Measurements from ENCODE around the gene ERH. TPM values are rescaled to one million over a fixed set of nuclear protein-coding genes. Genes with fewer than 3 reads are reported as not detected.

ERH gene
- total and polyA plus RNA-seq, 7 donors, result 76.9 to 130 (median 111) TPM

GRCh38 chr14:69346710-69347109 is 51.4 kb downstream of the ERH start:
- WGBS, 3 donors, result 25 to 37% (median 36%) methylated on average over 9 of the region's 9 CpGs
- DNase-seq (peak in 1 of 2 donors; percentile 34), ATAC-seq (peak in 2 of 4 donors; percentile 47 to 57)
- intact Hi-C loops (cut with DNase I), result loop anchor here in 1 of 2 donors (2.0 to 5.0 kb wide), 2 partner anchors 84 to 104 kb away; partner anchors contain the start of gene GALNT16
- H3K9me3 ChIP-seq, result no peaks in the 10 kb centered on the region
- H3K4me1 ChIP-seq, result no peaks in the 10 kb centered on the region
- H3K36me3 ChIP-seq (ENCODE audit: insufficient read depth in 1 of 2, low read depth in 1 of 2), result no peaks in the 10 kb centered on the region
- peaks cover 0 to 1% (median 0%) of the 10 kb centered on the region in 3 donors for H3K27me3 ChIP-seq (ENCODE audit: insufficient read depth in 3 of 3, low read length in 2 of 3)
- TF ChIP-seq, protein P1, sequence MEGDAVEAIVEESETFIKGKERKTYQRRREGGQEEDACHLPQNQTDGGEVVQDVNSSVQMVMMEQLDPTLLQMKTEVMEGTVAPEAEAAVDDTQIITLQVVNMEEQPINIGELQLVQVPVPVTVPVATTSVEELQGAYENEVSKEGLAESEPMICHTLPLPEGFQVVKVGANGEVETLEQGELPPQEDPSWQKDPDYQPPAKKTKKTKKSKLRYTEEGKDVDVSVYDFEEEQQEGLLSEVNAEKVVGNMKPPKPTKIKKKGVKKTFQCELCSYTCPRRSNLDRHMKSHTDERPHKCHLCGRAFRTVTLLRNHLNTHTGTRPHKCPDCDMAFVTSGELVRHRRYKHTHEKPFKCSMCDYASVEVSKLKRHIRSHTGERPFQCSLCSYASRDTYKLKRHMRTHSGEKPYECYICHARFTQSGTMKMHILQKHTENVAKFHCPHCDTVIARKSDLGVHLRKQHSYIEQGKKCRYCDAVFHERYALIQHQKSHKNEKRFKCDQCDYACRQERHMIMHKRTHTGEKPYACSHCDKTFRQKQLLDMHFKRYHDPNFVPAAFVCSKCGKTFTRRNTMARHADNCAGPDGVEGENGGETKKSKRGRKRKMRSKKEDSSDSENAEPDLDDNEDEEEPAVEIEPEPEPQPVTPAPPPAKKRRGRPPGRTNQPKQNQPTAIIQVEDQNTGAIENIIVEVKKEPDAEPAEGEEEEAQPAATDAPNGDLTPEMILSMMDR (IDR thresholded peaks at IDR 0.05), result peak; percentile 43
- H3K4me3 ChIP-seq, result no peak overlapping the region
- no peak overlapping the region for H3K27ac ChIP-seq

DNA sequence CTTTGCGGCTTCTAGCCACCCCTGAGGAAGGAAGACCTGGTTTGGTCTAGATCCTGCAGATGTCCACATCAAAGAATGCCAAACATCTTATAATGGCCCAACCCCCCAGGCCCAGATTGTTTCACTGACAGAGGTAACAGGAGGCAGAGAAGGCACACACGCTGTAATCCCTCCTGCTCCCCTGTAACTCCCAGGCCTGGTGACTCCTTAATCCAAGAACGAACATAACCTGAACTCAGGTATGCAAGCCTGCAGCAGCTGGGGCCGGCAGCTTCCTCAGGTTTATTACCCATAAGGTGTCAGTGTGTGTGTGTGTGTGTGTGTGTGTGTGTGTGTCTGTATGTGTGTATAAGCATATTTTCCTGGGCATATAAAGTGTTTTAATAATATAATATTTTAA is 52.7 kb downstream of the ERH start:
- Histone ChIP-seq H3K4me1 (no peaks in the 10 kb centered on the region), H3K27ac (no peak overlapping the region), H3K27me3 (ENCODE audit: insufficient read depth in 3 of 3, low read length in 2 of 3) (no peaks in the 10 kb centered on the region), H3K4me3 (no peak overlapping the region), H3K36me3 (ENCODE audit: insufficient read depth in 1 of 2, low read depth in 1 of 2) (no peaks in the 10 kb centered on the region), H3K9me3 (no peaks in the 10 kb centered on the region)
- ATAC-seq, result no peak
- 59 to 66% (median 64%) methylated on average over 4 of the region's 4 CpGs for WGBS, 3 donors
- intact Hi-C loops (cut with DNase I), result loop anchor here in 1 of 2 donors (5.0 kb wide), 1 partner anchor 83 kb away; the partner anchor contains the start of gene GALNT16
- TF ChIP-seq, protein P1 (IDR thresholded peaks at IDR 0.05), result no peak
- no peak for DNase-seq

- no peak for ATAC-seq
- Histone ChIP-seq H3K9me3 (no peaks in the 10 kb centered on the region), H3K36me3 (ENCODE audit: insufficient read depth in 1 of 2, low read depth in 1 of 2) (no peaks in the 10 kb centered on the region), H3K27ac (no peak overlapping the region), H3K4me1 (no peaks in the 10 kb centered on the region), H3K27me3 (ENCODE audit: insufficient read depth in 3 of 3, low read length in 2 of 3) (no peaks in the 10 kb centered on the region), H3K4me3 (no peak overlapping the region)
- TF ChIP-seq, protein P1 (IDR thresholded peaks at IDR 0.05), result no peak
- no peak for DNase-seq
- WGBS, 3 donors, result 85 to 88% (median 87%) methylated on average over 3 of the region's 3 CpGs
- intact Hi-C loops (cut with DNase I), result no loop called here
Measured at GRCh38 chr14:69344171-69344570, 53.9 kb downstream of the ERH start.

GRCh38 chr14:69342928-69343525 is 55.1 kb downstream of the ERH start:
- intact Hi-C loops (cut with DNase I), result no loop called here
- H3K4me1 ChIP-seq, result no peaks in the 10 kb centered on the region
- no peaks in the 10 kb centered on the region for H3K36me3 ChIP-seq (ENCODE audit: insufficient read depth in 1 of 2, low read depth in 1 of 2)
- H3K27ac ChIP-seq, result no peak overlapping the region
- H3K4me3 ChIP-seq, result no peak overlapping the region
- no peak for DNase-seq
- ATAC-seq, result no peak
- H3K9me3 ChIP-seq, result no peaks in the 10 kb centered on the region
- no peaks in the 10 kb centered on the region for H3K27me3 ChIP-seq (ENCODE audit: insufficient read depth in 3 of 3, low read length in 2 of 3)
- WGBS, 3 donors, result 72 to 77% (median 72%) methylated on average over 8 of the region's 8 CpGs
- TF ChIP-seq, protein P1 (IDR thresholded peaks at IDR 0.05), result no peak

- TF ChIP-seq, protein P1 (IDR thresholded peaks at IDR 0.05), result no peak
- no peak overlapping the region for H3K27ac ChIP-seq
- ATAC-seq (no peak), DNase-seq (peak in 1 of 2 donors; percentile 13)
- no peaks in the 10 kb centered on the region for H3K36me3 ChIP-seq (ENCODE audit: insufficient read depth in 1 of 2, low read depth in 1 of 2)
- H3K4me3 ChIP-seq, result no peak overlapping the region
- no peaks in the 10 kb centered on the region for H3K9me3 ChIP-seq
- H3K27me3 ChIP-seq (ENCODE audit: insufficient read depth in 3 of 3, low read length in 2 of 3), result no peaks in the 10 kb centered on the region
- no peaks in the 10 kb centered on the region for H3K4me1 ChIP-seq
- intact Hi-C loops (cut with DNase I), result no loop called here
- 88 to 90% (median 89%) methylated on average over 13 of the region's 13 CpGs for WGBS, 3 donors
Measured at GRCh38 chr14:69339426-69339825, 58.7 kb downstream of the ERH start.
